ENCODE measurements around the gene ANGEL1.

GRCh38 chr14:76780360-76780759 lies 32.3 kb downstream of the ANGEL1 start:
- TF ChIP-seq CTCF (IDR thresholded peaks at IDR 0.05) (no peak), POLR2A (IDR thresholded peaks at IDR 0.05) (no peak)

Data from heart left ventricle (tissue), 13 donors.